Mononuclear cell (primary cell): Measurements from ENCODE around the gene HMG20B. TPM values are rescaled to one million over a fixed set of nuclear protein-coding genes. Genes with fewer than 3 reads are reported as not detected.
"Not testable (repeated sequence)": the region's sequence is repeated elsewhere in the genome, so short reads cannot be mapped to it uniquely, and the experiment has no call there.

Experiments
- H3K27me3 ChIP-seq: 2 replicates; pipeline ENCODE4 v1.6.0; 2011; ENCODE audit warnings: low read length, control low read depth; ENCODE audit not compliant: insufficient read depth
- H3K4me1 ChIP-seq: 2 replicates; pipeline ENCODE4 v1.5.1; 2011; ENCODE audit warnings: mild to moderate bottlenecking, low read length, control low read depth; ENCODE audit not compliant: insufficient read depth
- H3K4me3 ChIP-seq: 2 replicates; pipeline ENCODE4 v1.5.1; 2011; ENCODE audit warnings: mild to moderate bottlenecking, low read length, moderate library complexity
- H3K9me3 ChIP-seq: 2 replicates; pipeline ENCODE4 v1.5.1; 2011; ENCODE audit warnings: low read depth, mild to moderate bottlenecking, control low read depth, low read length
- total RNA-seq: library from RNA; depleted of rRNA; stranded (reverse); fragments of >200 nt; gene quantifications from one replicate; pipeline ENCODE4 v1.2.3, GENCODE V29; 2012

HMG20B gene
- total RNA-seq, 1 donor, result 34.7 TPM

DNA sequence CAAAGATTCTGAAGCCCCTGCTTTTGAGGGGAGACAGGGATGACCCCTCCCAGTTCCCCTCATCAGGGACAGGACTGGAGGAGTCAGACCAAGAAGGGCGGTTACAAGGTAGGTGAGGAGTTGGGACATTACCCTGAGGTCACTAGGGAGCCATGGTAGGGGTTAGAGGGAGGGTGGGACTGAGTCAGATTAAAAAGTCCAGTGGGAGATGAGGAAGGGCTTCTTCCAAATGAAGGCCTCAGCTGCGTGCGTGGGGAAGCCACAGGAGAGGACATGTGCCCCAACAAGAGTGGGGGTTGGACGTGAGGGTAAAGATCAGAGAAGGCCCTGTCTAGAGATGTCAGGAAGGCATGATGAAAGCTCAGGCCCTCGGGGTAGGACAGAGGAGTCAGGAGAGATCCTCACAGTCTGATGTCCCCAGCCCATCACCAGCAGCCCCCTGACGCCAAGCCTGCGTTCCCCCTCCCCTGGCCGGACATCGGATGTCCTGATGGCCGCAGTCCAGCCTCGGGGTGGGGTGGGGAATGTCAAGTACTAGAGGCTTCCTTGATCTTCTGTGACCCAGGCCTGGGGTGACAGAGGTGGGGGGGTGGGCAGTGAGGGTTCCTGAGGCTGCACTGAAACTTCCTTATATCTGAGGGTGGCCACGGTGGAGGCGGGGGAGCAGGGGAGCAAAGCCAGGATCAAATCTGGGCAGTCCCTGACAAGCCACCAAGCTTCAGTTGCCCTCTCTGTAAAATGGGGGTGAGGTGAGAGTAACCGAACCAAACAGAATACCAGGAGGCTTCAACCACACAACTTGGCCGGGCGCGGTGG lies 8.8 kb upstream of the HMG20B start:
- Histone ChIP-seq H3K9me3 (no peaks in the 10 kb centered on the region), H3K27me3 (no peaks in the 10 kb centered on the region), H3K4me3 (no peak overlapping the region), H3K4me1 (no peaks in the 10 kb centered on the region)

DNA sequence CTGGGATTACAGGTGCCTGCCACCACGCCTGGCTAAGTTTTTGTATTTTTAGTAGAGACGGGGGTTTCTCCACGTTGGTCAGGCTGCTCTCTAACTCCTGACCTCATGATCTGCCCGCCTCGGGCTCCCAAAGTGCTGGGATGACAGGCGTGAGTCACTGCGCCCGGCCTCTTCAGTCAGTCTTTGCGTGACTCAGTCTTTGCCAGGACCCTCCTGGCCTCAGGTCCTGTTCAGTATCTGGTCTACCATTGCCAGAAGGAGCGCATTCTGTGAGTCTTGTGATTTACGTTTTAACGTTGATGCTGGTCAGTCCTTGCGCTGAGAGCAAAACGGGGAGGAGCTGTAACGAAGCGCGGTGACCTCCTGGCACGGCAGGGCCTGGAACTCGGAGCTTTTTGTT lies 7.6 kb upstream of the HMG20B start:
- Histone ChIP-seq H3K4me1 (no peaks in the 10 kb centered on the region), H3K27me3 (no peaks in the 10 kb centered on the region)

GRCh38 chr19:3570042-3570441 lies 2.7 kb upstream of the HMG20B start:
- H3K4me3 ChIP-seq, H3K9me3 ChIP-seq, H3K27me3 ChIP-seq: not testable (repeated sequence)
- H3K4me1 ChIP-seq, result peaks cover 15% of the 10 kb centered on the region

More for the DNA sequence above, 7.6 kb upstream of the HMG20B start:
- no peak overlapping the region for H3K4me3 ChIP-seq
- H3K9me3 ChIP-seq, result no peaks in the 10 kb centered on the region

DNA sequence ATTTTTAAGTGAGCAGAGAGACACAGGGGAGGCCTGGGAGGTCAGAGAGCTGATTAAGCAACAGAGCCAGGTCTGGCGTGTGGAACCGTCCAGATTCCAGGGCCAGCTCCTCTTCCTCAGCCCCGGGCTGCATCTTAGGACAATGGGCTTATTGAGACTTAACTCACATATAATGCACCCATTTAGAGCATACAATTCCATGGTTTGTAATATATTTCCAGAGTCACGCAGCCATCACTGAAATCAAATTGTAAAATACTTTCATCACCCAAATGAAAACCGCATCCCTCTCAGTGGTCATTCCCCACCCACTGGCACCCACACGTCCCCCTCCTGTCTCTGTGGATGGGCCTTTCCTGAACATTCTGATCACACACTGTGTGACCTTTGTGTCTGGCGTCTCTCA lies 2.1 kb upstream of the HMG20B start:
- no peak overlapping the region for H3K4me3 ChIP-seq

GRCh38 chr19:3572132-3572854 lies 451 bp upstream of the HMG20B start:
- Histone ChIP-seq H3K9me3 (no peaks in the 10 kb centered on the region), H3K4me1 (peaks cover 20% of the 10 kb centered on the region), H3K27me3 (no peaks in the 10 kb centered on the region), H3K4me3 (peak overlapping the region; percentile 33)

More for the DNA sequence above, 2.1 kb upstream of the HMG20B start:
- no peaks in the 10 kb centered on the region for H3K9me3 ChIP-seq
- H3K27me3 ChIP-seq, result no peaks in the 10 kb centered on the region
- peaks cover 15% of the 10 kb centered on the region for H3K4me1 ChIP-seq

GRCh38 chr19:3573162-3573857 lies 566 bp downstream of the HMG20B start:
- H3K4me1 ChIP-seq, result peaks cover 20% of the 10 kb centered on the region
- peak overlapping the region; percentile 62 for H3K4me3 ChIP-seq
- no peaks in the 10 kb centered on the region for H3K9me3 ChIP-seq
- H3K27me3 ChIP-seq, result no peaks in the 10 kb centered on the region

DNA sequence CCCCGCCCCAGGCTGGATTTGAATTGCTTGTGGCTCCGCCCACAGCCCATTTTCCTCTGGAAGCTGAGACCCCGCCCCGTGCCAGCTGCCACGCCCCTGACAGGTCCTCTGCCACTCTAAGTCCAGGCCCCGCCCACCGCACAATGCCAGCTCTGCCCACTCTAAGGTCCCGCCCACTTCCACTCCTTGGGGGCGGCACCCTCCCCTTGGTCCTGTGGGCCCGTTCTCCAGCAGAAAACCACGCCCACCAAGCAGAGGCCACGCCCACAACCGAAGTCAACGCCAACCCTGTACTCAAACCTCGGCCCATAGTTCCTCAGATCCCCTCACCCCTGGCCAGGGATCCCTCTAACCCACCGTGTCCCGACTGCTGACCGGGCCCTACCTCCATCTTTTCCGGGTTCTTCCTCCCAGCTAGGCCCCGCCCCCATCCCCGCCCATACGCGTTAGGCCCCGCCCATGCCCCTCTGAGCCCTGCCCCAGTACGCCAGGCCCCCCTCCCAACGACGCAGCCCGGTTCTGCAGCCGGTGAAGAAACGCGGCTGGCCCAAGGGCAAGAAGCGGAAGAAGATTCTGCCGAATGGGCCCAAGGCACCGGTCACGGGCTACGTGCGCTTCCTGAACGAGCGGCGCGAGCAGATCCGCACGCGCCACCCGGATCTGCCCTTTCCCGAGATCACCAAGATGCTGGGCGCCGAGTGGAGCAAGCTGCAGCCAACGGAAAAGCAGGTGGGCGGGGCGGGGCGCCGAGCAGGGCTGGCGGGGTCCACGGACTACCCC lies 1.3 kb downstream of the HMG20B start:
- peak overlapping the region; percentile 62 for H3K4me3 ChIP-seq
- no peaks in the 10 kb centered on the region for H3K27me3 ChIP-seq
- H3K9me3 ChIP-seq, result no peaks in the 10 kb centered on the region
- peaks cover 20% of the 10 kb centered on the region for H3K4me1 ChIP-seq

DNA sequence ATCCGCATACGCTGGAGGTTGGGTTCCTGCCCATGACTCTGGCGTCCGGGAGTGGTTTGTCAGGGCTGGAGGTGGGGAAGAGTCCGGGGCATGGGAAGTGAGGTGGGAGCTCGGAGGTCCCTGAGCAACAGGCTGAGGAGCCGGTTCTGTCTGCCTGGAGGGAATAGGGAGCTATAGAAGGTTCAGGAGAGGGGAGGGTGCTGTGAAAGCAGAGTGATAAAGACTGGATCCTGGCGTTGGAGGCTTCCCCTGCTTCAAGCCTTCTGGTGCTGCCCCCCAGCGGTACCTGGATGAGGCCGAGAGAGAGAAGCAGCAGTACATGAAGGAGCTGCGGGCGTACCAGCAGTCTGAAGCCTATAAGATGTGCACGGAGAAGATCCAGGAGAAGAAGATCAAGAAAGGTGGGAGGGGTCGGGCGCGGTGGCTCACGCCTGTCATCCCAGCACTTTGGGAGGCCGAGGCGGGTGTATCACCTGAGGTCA lies 2.6 kb downstream of the HMG20B start:
- Histone ChIP-seq H3K9me3 (no peaks in the 10 kb centered on the region), H3K4me3 (no peak overlapping the region), H3K27me3 (no peaks in the 10 kb centered on the region), H3K4me1 (peaks cover 20% of the 10 kb centered on the region)

- Histone ChIP-seq H3K4me3 (no peak overlapping the region), H3K9me3 (no peaks in the 10 kb centered on the region), H3K27me3 (no peaks in the 10 kb centered on the region), H3K4me1 (peaks cover 20% of the 10 kb centered on the region)
Measured at GRCh38 chr19:3575949-3576673, 3.4 kb downstream of the HMG20B start.

DNA sequence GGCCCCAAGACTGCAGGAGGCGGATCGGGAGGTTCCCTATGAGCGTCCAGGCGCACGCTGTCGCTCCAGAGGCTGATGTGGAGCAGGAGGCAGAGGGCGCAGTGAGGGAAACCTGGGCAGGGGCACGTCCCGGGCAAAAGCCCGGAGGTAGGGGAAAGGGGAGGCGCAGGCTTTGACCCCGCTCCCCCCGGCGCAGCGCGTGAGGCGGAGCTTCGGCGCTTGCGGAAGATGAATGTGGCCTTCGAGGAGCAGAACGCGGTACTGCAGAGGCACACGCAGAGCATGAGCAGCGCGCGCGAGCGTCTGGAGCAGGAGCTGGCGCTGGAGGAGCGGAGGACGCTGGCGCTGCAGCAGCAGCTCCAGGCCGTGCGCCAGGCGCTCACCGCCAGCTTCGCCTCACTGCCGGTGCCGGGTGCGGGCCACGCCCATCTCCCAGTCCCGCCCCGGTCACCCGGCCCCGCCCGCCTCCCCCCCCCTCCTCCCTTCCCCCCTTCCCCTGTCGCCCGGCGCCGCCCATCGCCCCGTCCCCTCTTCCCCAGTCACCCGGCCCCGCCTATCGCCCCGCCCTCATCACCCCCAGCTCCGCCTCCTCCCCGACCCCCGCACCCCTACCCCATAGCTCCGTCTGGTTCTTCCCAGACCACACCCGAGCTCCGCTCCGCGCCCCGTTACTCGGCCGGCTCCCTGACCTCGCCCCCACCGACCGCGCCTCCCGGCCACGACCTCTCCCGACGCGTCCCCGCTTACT lies 4.1 kb downstream of the HMG20B start:
- Histone ChIP-seq H3K9me3 (no peaks in the 10 kb centered on the region), H3K4me3 (peak overlapping the region; percentile 10), H3K4me1 (peaks cover 19% of the 10 kb centered on the region), H3K27me3 (no peaks in the 10 kb centered on the region)

DNA sequence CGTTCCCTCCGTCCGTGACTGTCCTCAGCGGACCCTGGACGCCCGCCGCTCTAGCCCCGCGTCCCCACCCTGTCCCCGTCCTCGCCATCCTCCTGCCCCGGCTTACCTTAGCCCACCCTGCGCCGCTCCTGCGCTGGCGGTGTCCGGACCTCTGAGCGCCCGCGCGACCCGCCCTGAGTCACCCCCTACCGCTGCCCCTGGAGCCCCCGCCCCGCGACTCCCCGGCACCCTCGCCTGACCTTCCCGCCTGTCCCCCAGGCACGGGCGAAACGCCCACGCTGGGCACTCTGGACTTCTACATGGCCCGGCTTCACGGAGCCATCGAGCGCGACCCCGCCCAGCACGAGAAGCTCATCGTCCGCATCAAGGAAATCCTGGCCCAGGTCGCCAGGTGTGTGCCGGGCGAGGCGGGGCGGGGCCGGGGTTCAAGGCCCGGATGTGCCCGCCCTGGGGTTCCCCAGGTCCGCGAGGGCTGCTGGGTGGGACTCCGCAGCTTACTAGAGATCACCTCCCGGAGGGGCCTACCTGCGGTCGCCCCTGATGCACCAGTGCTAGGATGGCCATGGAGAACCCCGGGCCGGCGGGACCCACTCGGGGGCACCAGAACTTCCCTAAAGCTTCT lies 5.1 kb downstream of the HMG20B start:
- no peak overlapping the region for H3K4me3 ChIP-seq
- H3K4me1 ChIP-seq, result peaks cover 14% of the 10 kb centered on the region
- no peaks in the 10 kb centered on the region for H3K27me3 ChIP-seq
- no peaks in the 10 kb centered on the region for H3K9me3 ChIP-seq

DNA sequence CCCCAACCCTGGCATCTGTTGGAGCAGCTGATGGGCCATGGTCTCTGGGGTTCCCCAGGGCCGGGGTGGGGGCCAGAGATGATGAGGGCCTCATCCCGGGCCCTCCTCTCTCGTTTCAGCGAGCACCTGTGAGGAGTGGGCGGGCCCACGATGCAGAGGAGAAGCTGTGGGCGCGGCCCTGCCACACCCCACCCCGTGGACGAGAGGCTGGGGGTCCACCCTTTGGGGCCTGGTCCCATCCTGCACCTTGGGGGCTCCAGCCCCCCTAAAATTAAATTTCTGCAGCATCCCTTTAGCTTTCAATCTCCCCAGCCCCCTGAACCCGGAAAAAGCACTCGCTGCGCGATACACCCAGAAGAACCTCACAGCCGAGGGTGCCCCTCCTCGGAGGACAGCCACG lies 5.6 kb downstream of the HMG20B start:
- no peak overlapping the region for H3K4me3 ChIP-seq
- peaks cover 11% of the 10 kb centered on the region for H3K4me1 ChIP-seq
- H3K27me3 ChIP-seq, result no peaks in the 10 kb centered on the region
- no peaks in the 10 kb centered on the region for H3K9me3 ChIP-seq
